ENCODE results near the gene MRNIP. TPM values are rescaled to one million over a fixed set of nuclear protein-coding genes. Genes with fewer than 3 reads are reported as not detected.

MRNIP gene
- polyA plus RNA-seq, 1 donor: 39.4 TPM

- WGBS (ENCODE audit: insufficient coverage, low lambda C conversion rate): no CpG with 5 or more reads among the region's 19 CpGs
- no peak for DNase-seq
- Histone ChIP-seq H3K27ac (ENCODE audit: low read length) (no peak overlapping the region), H3K4me1 (ENCODE audit: control insufficient read depth, insufficient read depth, low read length) (peaks cover 29% of the 10 kb centered on the region), H3K9me3 (ENCODE audit: control insufficient read depth, low read depth, low read length) (peaks cover 4% of the 10 kb centered on the region), H3K4me3 (ENCODE audit: low read length) (no peak overlapping the region), H3K36me3 (ENCODE audit: control insufficient read depth, insufficient read depth, low read length) (peaks cover 46% of the 10 kb centered on the region), H3K27me3 (ENCODE audit: control insufficient read depth, insufficient read depth, low read length) (no peaks in the 10 kb centered on the region)
Observed at GRCh38 chr5:179802207-179802883, 56.3 kb downstream of the MRNIP start.

DNA sequence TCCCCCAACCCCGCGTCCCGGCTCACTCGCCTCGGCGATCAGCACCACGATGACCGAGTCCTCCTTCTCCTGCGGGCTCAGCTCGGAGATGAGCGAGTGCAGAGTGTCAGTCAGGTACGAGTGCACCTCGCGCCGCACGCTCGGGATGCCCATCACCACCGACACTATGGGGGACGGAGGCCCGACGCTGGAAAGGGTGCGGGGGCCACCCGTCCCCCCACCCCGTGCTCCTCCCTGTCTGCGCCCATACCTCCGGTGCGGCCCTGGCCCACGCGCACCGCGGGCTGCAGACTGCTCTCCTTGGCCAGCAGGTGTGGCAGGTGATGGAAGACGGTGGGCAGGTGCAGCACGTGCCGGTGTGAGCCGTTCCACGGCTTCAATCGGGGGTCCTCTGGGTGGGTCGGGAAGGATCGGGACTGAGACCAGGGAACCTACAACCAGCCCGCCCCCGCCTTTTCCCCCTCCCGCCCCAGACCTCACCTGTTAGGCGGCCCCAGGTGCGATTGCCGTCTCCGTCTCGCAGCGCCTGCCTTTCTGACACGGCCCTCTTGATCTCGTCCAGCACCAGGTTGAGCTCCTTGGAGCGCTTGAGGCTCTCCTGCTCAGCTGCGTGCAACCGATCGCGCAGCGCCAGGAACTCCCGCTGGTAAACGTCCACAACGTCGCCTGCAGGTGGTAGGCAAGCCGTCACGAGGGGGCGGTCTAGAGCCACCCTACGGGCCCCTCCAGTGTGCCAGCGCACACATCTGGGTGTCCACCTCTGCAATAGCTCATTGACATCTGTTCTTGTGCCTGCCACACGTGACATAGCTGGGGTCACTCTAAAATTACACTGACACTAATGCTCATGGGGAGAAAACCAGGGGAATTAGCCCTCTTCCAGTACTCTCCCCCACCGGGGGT lies 57.1 kb downstream of the MRNIP start:
- Histone ChIP-seq H3K27ac (ENCODE audit: low read length) (no peak overlapping the region), H3K36me3 (ENCODE audit: control insufficient read depth, insufficient read depth, low read length) (peaks cover 51% of the 10 kb centered on the region), H3K27me3 (ENCODE audit: control insufficient read depth, insufficient read depth, low read length) (no peaks in the 10 kb centered on the region), H3K9me3 (ENCODE audit: control insufficient read depth, low read depth, low read length) (peaks cover 4% of the 10 kb centered on the region), H3K4me3 (ENCODE audit: low read length) (no peak overlapping the region), H3K4me1 (ENCODE audit: control insufficient read depth, insufficient read depth, low read length) (peaks cover 29% of the 10 kb centered on the region)
- peak; percentile 67 to 69 for DNase-seq
- WGBS (ENCODE audit: insufficient coverage, low lambda C conversion rate): no CpG with 5 or more reads among the region's 67 CpGs

DNA sequence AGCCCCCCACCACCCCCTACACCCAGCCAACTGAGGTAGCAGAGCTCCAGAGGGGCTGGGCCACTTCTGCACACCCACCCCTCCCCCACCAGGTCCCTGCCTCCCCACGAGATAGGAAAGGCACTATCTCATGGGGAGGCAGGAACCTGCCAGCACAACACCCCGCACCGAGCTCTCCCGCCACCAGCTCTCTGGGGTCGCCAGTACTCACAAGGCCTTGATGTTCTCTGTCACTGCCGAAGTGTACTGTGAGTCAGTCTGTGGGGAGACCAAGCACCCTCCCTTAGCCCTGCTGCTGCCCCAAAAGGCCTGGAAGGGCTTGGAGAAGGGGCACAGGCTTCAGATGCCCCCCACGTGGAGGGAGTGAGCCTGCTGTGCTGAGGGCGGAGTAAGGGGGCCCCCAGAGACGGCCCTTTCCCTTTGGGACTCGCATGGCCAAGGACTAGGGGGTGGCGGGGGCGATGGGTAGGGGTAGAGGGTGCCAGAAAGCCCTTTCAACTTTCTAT lies 57.9 kb downstream of the MRNIP start:
- no CpG with 5 or more reads among the region's 12 CpGs for WGBS (ENCODE audit: insufficient coverage, low lambda C conversion rate)
- Histone ChIP-seq H3K27me3 (ENCODE audit: control insufficient read depth, insufficient read depth, low read length) (no peaks in the 10 kb centered on the region), H3K27ac (ENCODE audit: low read length) (no peak overlapping the region), H3K4me1 (ENCODE audit: control insufficient read depth, insufficient read depth, low read length) (peaks cover 29% of the 10 kb centered on the region), H3K4me3 (ENCODE audit: low read length) (no peak overlapping the region), H3K9me3 (ENCODE audit: control insufficient read depth, low read depth, low read length) (peaks cover 4% of the 10 kb centered on the region), H3K36me3 (ENCODE audit: control insufficient read depth, insufficient read depth, low read length) (peaks cover 51% of the 10 kb centered on the region)
- no peak for DNase-seq

GRCh38 chr5:179800071-179800695 lies 58.4 kb downstream of the MRNIP start:
- Histone ChIP-seq H3K36me3 (ENCODE audit: control insufficient read depth, insufficient read depth, low read length) (peaks cover 51% of the 10 kb centered on the region), H3K27me3 (ENCODE audit: control insufficient read depth, insufficient read depth, low read length) (no peaks in the 10 kb centered on the region), H3K9me3 (ENCODE audit: control insufficient read depth, low read depth, low read length) (peaks cover 4% of the 10 kb centered on the region), H3K4me3 (ENCODE audit: low read length) (no peak overlapping the region), H3K27ac (ENCODE audit: low read length) (no peak overlapping the region), H3K4me1 (ENCODE audit: control insufficient read depth, insufficient read depth, low read length) (peaks cover 27% of the 10 kb centered on the region)
- no CpG with 5 or more reads among the region's 21 CpGs for WGBS (ENCODE audit: insufficient coverage, low lambda C conversion rate)
- DNase-seq: no peak

DNA sequence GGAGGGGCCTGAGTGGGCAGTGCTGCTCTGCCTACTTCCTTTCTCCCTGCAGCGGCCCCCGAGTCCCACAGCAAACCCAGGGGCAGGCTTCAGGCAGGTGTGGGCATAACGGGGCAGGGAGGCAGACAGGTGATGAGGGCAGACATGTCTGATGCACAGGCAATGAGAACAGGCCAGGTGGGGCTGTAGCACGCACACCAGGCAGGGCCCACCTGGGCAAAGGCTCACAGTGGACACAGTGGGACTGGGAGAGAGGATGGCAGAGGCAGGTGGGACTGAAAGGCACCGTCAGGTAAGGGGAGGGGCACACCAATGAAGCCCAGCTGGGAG lies 59.0 kb downstream of the MRNIP start:
- DNase-seq: no peak
- peaks cover 26% of the 10 kb centered on the region for H3K4me1 ChIP-seq (ENCODE audit: control insufficient read depth, insufficient read depth, low read length)
- peaks cover 51% of the 10 kb centered on the region for H3K36me3 ChIP-seq (ENCODE audit: control insufficient read depth, insufficient read depth, low read length)
- H3K27me3 ChIP-seq (ENCODE audit: control insufficient read depth, insufficient read depth, low read length): no peaks in the 10 kb centered on the region
- no peak overlapping the region for H3K4me3 ChIP-seq (ENCODE audit: low read length)
- H3K27ac ChIP-seq (ENCODE audit: low read length): no peak overlapping the region
- WGBS (ENCODE audit: insufficient coverage, low lambda C conversion rate): no CpG with 5 or more reads among the region's 5 CpGs
- H3K9me3 ChIP-seq (ENCODE audit: control insufficient read depth, low read depth, low read length): peaks cover 4% of the 10 kb centered on the region

DNA sequence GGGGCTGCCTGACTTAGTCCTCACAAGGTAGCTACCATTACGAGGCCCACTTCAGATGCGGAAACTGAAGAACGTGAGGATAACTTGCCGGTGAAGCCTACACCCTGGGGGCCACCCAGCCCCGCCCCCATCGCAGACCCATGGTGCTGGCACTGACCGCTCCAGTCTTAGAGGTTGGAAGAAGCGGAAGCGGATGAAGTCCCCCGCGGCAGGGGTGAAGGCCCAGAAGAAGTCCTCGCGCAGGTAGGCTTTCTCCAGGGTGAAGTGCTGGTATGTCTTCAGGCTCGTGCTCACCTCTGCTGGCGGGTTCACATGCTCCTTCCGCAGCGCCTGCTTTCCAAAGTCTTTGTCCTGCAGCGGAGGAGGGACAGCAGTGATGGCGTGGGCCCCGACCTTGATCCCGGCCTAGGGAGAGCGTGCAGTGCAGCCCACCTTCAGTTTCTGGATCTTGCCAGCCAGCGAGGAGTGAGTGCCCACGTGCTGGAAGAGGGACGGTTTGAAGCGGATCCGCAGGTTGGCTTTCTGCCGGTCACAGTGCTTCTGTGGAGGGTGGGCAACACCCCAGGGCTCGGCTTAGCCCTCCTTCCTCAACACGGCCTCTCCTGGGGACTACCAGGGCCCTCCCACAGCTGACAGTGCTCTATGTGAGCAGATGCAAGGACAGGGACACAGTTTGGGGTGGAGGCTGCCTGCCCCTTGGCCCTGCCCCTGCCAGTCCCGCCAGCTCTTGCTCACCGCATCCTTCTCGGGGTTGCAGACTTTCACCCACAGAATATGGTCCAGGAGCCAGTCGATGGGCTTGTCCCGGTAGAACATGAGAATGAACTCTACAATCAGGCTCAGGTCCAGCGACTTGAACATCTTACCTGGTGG lies 59.6 kb downstream of the MRNIP start:
- Histone ChIP-seq H3K4me1 (ENCODE audit: control insufficient read depth, insufficient read depth, low read length) (peaks cover 26% of the 10 kb centered on the region), H3K27me3 (ENCODE audit: control insufficient read depth, insufficient read depth, low read length) (no peaks in the 10 kb centered on the region), H3K27ac (ENCODE audit: low read length) (no peak overlapping the region), H3K9me3 (ENCODE audit: control insufficient read depth, low read depth, low read length) (peaks cover 4% of the 10 kb centered on the region), H3K36me3 (ENCODE audit: control insufficient read depth, insufficient read depth, low read length) (peaks cover 51% of the 10 kb centered on the region), H3K4me3 (ENCODE audit: low read length) (no peak overlapping the region)
- no peak for DNase-seq
- no CpG with 5 or more reads among the region's 36 CpGs for WGBS (ENCODE audit: insufficient coverage, low lambda C conversion rate)

DNA sequence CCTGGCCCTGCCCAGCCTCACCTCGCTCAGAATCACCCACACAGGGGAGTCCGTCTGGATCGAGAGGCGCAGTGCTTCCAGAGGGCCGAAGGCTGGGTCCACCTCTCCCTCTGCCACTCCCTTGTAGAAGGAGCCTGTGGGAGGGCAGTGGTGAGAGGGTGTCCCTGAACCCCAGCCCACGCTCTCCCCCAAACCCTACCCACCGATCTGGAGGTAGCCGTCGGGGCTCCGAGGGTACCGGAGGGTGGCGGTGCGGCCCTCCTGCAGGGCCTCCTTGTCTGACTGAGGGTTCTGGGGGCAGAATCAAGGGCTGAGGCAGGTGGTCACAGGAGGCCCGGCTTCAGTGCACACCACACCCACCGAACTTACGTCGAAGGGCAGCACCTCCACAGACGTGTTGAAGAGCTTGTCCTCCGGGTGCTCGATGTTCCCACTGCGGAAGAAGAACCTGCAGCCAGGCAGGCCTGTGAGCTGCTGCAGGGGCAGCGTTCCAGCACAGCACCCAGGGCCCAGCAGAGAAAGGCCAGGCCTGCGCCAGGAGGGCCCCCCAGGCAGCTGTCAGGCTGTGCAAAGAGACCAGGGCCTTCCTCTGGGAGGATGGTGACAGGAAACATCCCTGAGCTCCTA lies 60.4 kb downstream of the MRNIP start:
- Histone ChIP-seq H3K36me3 (ENCODE audit: control insufficient read depth, insufficient read depth, low read length) (peaks cover 51% of the 10 kb centered on the region), H3K4me1 (ENCODE audit: control insufficient read depth, insufficient read depth, low read length) (peaks cover 21% of the 10 kb centered on the region)

GRCh38 chr5:179797741-179798140 lies 60.9 kb downstream of the MRNIP start:
- Histone ChIP-seq H3K4me1 (ENCODE audit: control insufficient read depth, insufficient read depth, low read length) (peaks cover 16% of the 10 kb centered on the region), H3K9me3 (ENCODE audit: control insufficient read depth, low read depth, low read length) (peaks cover 4% of the 10 kb centered on the region), H3K36me3 (ENCODE audit: control insufficient read depth, insufficient read depth, low read length) (peaks cover 51% of the 10 kb centered on the region), H3K27ac (ENCODE audit: low read length) (no peak overlapping the region), H3K27me3 (ENCODE audit: control insufficient read depth, insufficient read depth, low read length) (no peaks in the 10 kb centered on the region), H3K4me3 (ENCODE audit: low read length) (no peak overlapping the region)
- no CpG with 5 or more reads among the region's 30 CpGs for WGBS (ENCODE audit: insufficient coverage, low lambda C conversion rate)
- DNase-seq: no peak

More for the DNA sequence above, 60.4 kb downstream of the MRNIP start:
- Histone ChIP-seq H3K27ac (ENCODE audit: low read length) (no peak overlapping the region), H3K4me3 (ENCODE audit: low read length) (no peak overlapping the region), H3K9me3 (ENCODE audit: control insufficient read depth, low read depth, low read length) (peaks cover 4% of the 10 kb centered on the region), H3K27me3 (ENCODE audit: control insufficient read depth, insufficient read depth, low read length) (no peaks in the 10 kb centered on the region)
- DNase-seq: no peak
- WGBS (ENCODE audit: insufficient coverage, low lambda C conversion rate): no CpG with 5 or more reads among the region's 23 CpGs

- H3K4me1 ChIP-seq (ENCODE audit: control insufficient read depth, insufficient read depth, low read length): peaks cover 13% of the 10 kb centered on the region
- DNase-seq: no peak
- H3K27me3 ChIP-seq (ENCODE audit: control insufficient read depth, insufficient read depth, low read length): no peaks in the 10 kb centered on the region
- WGBS (ENCODE audit: insufficient coverage, low lambda C conversion rate): 100% methylated on average over 2 of the region's 21 CpGs
- peaks cover 4% of the 10 kb centered on the region for H3K9me3 ChIP-seq (ENCODE audit: control insufficient read depth, low read depth, low read length)
- H3K36me3 ChIP-seq (ENCODE audit: control insufficient read depth, insufficient read depth, low read length): peaks cover 49% of the 10 kb centered on the region
- peak overlapping the region; percentile 52 for H3K4me3 ChIP-seq (ENCODE audit: low read length)
- peak overlapping the region; percentile 76 for H3K27ac ChIP-seq (ENCODE audit: low read length)
Observed at GRCh38 chr5:179796877-179797608, 61.6 kb downstream of the MRNIP start.
